Activated T-cell treated with anti-CD3 and anti-CD28 coated beads, Interleukin-2, amount 50 U/mL, for 4 hours (primary cell): ENCODE measurements around the gene LMBRD2. TPM values are rescaled to one million over a fixed set of nuclear protein-coding genes. Genes with fewer than 3 reads are reported as not detected.

Source experiments
- ATAC-seq, 2 donors: fragments of 200-7000 bp; cut with Tn5 transposase; one replicate each; pipeline ENCODE4 v1.10.0; 2021
- DNase-seq: peaks from one replicate; pipeline ENCODE4 v3.0.0-alpha.2; 2020
- H3K27me3 Mint-ChIP-seq: one replicate; pipeline ENCODE4 v1.8.0; 2021; ENCODE audit warnings: low read depth, mixed read lengths
- H3K36me3 Mint-ChIP-seq: one replicate; pipeline ENCODE4 v1.8.0; 2022; ENCODE audit warnings: mixed read lengths; ENCODE audit not compliant: insufficient read depth
- H3K4me1 Mint-ChIP-seq: one replicate; pipeline ENCODE4 v1.8.0; 2021; ENCODE audit warnings: low read depth, mixed read lengths
- H3K4me3 Mint-ChIP-seq: one replicate; pipeline ENCODE4 v1.8.0; 2021; ENCODE audit warnings: mild to moderate bottlenecking, moderate library complexity, mixed read lengths
- H3K9me3 Mint-ChIP-seq: one replicate; pipeline ENCODE4 v1.8.0; 2021; ENCODE audit warnings: mixed read lengths
- total RNA-seq, 3 donors: library from RNA; stranded (reverse); gene quantifications; one replicate each; pipeline ENCODE4 v1.2.1, GENCODE V29; 2021

LMBRD2 gene
- total RNA-seq, 3 donors from 2014 or later = 6.7 to 8.7 (median 6.8) TPM

GRCh38 chr5:36174119-36174518, 22.4 kb upstream of the LMBRD2 start:
- H3K4me3 Mint-ChIP-seq = no peak overlapping the region
- H3K9me3 Mint-ChIP-seq = no peaks in the 10 kb centered on the region
- no peak for ATAC-seq
- peaks cover 4% of the 10 kb centered on the region for H3K4me1 Mint-ChIP-seq
- no peak for DNase-seq
- no peaks in the 10 kb centered on the region for H3K27me3 Mint-ChIP-seq
- H3K36me3 Mint-ChIP-seq = peaks cover 57% of the 10 kb centered on the region

DNA sequence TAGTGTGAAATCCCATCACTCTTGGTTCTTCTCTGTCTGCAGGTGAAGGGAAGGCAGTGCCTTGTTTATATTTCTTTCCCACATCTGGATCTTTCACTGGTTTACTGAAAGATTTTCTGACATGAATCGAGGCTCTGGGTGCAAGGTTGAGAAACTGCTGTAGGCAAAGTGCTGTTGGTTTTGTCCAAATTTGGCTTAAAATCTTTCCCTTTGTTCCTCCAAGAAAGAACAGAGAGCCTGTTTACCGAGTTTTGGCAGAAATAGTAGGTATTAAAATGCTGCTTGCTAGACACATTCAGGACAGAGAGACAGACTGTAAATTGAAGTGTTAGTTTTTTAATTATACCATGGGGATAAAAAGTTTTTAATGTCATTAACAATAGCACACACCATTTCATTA, 21.7 kb upstream of the LMBRD2 start:
- no peak overlapping the region for H3K4me3 Mint-ChIP-seq
- ATAC-seq (no peak), DNase-seq (no peak)
- no peaks in the 10 kb centered on the region for H3K27me3 Mint-ChIP-seq
- no peaks in the 10 kb centered on the region for H3K9me3 Mint-ChIP-seq
- peaks cover 9% of the 10 kb centered on the region for H3K4me1 Mint-ChIP-seq
- peaks cover 56% of the 10 kb centered on the region for H3K36me3 Mint-ChIP-seq

- Mint-ChIP-seq H3K9me3 (no peaks in the 10 kb centered on the region), H3K27me3 (no peaks in the 10 kb centered on the region), H3K36me3 (peaks cover 57% of the 10 kb centered on the region), H3K4me1 (peaks cover 17% of the 10 kb centered on the region), H3K4me3 (no peak overlapping the region)
- ATAC-seq (no peak), DNase-seq (no peak)
Measured at GRCh38 chr5:36172599-36172998, 20.9 kb upstream of the LMBRD2 start.

- Mint-ChIP-seq H3K4me1 (peaks cover 17% of the 10 kb centered on the region), H3K4me3 (no peak overlapping the region), H3K36me3 (peaks cover 64% of the 10 kb centered on the region), H3K27me3 (no peaks in the 10 kb centered on the region), H3K9me3 (no peaks in the 10 kb centered on the region)
- no peak for ATAC-seq
- no peak for DNase-seq
Measured at GRCh38 chr5:36170832-36171424, 19.2 kb upstream of the LMBRD2 start.

GRCh38 chr5:36168737-36169136, 17.1 kb upstream of the LMBRD2 start:
- Mint-ChIP-seq H3K27me3 (no peaks in the 10 kb centered on the region), H3K4me3 (no peak overlapping the region), H3K4me1 (peaks cover 16% of the 10 kb centered on the region), H3K9me3 (no peaks in the 10 kb centered on the region), H3K36me3 (peaks cover 60% of the 10 kb centered on the region)
- DNase-seq (no peak), ATAC-seq (no peak)

DNA sequence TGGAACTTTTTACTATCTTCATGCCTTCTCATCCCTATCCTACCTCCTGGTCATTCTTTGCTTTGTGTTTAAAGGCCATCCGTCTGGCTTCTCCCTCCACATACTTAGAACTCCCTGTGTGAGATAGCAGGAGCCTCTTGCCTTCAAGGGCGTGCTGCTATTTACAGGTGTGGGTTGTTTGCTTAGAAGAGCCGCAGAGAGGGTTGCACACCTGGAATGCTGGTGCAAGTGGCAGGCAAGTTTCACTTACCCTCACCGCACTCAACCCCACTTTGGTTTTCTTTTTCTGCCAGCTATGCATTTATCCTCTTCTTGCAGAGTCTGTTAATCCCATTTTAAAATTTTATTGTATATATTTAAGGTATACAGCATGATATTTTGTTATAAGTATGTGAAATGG, 12.8 kb upstream of the LMBRD2 start:
- Mint-ChIP-seq H3K4me3 (no peak overlapping the region), H3K36me3 (peaks cover 60% of the 10 kb centered on the region), H3K9me3 (no peaks in the 10 kb centered on the region), H3K27me3 (no peaks in the 10 kb centered on the region), H3K4me1 (peaks cover 19% of the 10 kb centered on the region)
- ATAC-seq (no peak), DNase-seq (no peak)

DNA sequence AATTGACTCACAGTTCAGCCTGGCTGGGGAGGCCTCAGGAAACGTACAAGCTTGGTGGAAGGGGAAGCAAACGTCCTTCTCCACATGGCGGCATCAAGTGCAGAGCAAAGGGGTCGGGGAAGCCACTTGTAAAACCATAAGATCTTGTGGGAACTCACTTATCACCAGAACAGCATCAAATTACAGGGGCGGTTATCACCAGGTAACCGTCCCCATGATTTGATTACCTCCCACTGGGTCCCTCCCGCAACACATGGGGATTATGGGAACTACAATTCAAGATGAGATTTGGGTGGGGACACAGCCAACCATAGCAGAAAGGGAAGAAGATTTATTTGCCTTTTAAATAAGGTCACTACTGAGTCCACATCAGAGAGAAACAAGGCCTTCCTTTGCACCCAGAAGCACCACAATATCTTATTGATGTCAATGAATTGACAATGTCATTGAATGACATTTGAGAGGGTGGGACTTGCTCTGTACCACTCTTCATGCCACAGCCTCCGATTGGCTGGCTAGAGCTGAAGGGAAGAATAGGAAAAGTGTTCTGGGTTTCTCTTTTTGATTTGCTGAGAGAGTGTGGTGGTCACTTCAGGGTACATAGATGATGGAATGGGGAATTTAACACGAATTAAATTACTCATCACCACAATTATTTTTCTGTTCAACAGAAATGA, 11.3 kb upstream of the LMBRD2 start:
- Mint-ChIP-seq H3K9me3 (no peaks in the 10 kb centered on the region), H3K4me1 (peaks cover 11% of the 10 kb centered on the region), H3K36me3 (peaks cover 60% of the 10 kb centered on the region), H3K4me3 (no peak overlapping the region), H3K27me3 (no peaks in the 10 kb centered on the region)
- no peak for ATAC-seq
- DNase-seq = no peak

DNA sequence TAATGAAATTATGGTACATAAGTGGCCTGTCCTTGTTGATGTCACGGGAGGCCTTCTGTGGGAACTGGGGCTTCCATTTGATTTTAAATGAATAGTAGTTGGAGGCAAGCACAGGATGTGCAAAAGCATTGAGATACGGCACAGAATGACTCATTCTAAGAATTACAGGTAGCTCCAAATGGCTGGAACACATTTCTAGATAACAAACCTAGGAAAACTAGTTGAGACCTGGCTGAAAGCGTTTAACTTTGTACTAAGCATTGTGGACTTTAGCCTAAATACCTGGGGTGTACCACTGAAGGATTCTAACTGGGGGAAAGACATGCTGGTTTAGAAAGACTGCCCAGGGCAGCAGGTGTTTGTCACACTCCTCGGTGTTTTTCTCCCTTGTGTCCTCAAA, 9.7 kb upstream of the LMBRD2 start:
- Mint-ChIP-seq H3K9me3 (no peaks in the 10 kb centered on the region), H3K4me3 (no peak overlapping the region), H3K27me3 (no peaks in the 10 kb centered on the region), H3K4me1 (peaks cover 14% of the 10 kb centered on the region), H3K36me3 (peaks cover 62% of the 10 kb centered on the region)
- DNase-seq = no peak
- ATAC-seq = no peak

GRCh38 chr5:36160617-36161016, 8.9 kb upstream of the LMBRD2 start:
- Mint-ChIP-seq H3K36me3 (peaks cover 66% of the 10 kb centered on the region), H3K27me3 (no peaks in the 10 kb centered on the region), H3K4me1 (peaks cover 18% of the 10 kb centered on the region), H3K9me3 (no peaks in the 10 kb centered on the region), H3K4me3 (no peak overlapping the region)
- no peak for DNase-seq
- ATAC-seq = no peak

- H3K36me3 Mint-ChIP-seq = peaks cover 61% of the 10 kb centered on the region
- ATAC-seq (no peak), DNase-seq (no peak)
- H3K9me3 Mint-ChIP-seq = no peaks in the 10 kb centered on the region
- no peaks in the 10 kb centered on the region for H3K27me3 Mint-ChIP-seq
- peaks cover 31% of the 10 kb centered on the region for H3K4me1 Mint-ChIP-seq
- H3K4me3 Mint-ChIP-seq = no peak overlapping the region
Measured at GRCh38 chr5:36158144-36158543, 6.5 kb upstream of the LMBRD2 start.

GRCh38 chr5:36156619-36157018, 4.9 kb upstream of the LMBRD2 start:
- no peak for DNase-seq
- H3K4me3 Mint-ChIP-seq = no peak overlapping the region
- peaks cover 37% of the 10 kb centered on the region for H3K4me1 Mint-ChIP-seq
- H3K27me3 Mint-ChIP-seq = no peaks in the 10 kb centered on the region
- ATAC-seq = no peak
- peaks cover 51% of the 10 kb centered on the region for H3K36me3 Mint-ChIP-seq
- no peaks in the 10 kb centered on the region for H3K9me3 Mint-ChIP-seq

DNA sequence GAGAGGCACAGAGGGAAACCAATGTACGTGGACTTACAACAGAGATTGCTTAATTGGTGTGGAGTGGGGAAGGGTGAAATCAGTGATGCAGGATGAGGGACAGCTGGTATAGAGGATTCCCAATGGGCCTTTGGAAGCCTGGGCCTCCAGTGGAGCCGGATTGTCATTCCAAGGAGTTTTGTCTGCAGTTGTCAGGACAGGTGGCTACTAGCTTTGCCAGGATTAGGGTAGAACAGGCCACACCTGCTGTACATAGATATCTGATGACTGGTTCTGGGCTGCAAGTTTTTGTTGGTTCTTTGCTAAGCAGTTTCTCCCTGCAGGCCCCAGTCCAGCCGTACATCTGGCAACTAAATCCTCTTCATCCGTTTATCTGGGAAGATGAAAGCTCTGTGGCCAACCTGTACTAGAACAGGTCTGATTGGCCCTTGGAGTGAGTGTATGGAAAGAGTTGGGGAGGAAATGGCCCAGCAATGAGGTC, 4.5 kb upstream of the LMBRD2 start:
- Mint-ChIP-seq H3K36me3 (peaks cover 46% of the 10 kb centered on the region), H3K4me3 (no peak overlapping the region), H3K9me3 (no peaks in the 10 kb centered on the region), H3K27me3 (no peaks in the 10 kb centered on the region), H3K4me1 (peaks cover 34% of the 10 kb centered on the region)
- no peak for ATAC-seq
- no peak for DNase-seq

DNA sequence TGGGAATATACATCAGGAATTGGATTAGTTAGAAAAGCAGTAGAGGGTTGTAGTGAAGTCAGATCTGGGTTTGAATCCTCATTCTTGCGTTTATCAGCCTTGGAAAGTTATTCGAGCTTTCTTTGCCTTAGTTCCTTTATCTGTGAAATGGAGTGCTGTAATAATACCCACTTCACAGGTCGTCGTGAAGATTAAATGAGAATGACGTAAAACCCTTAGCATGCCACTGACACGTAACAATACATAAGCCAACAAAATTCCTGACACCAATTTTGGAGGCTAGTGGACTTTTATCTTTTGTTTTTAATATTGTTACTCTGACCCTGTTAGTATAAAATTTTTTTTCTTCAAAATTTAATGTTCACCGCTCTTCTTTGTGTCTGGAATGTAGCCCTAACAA, 3.6 kb upstream of the LMBRD2 start:
- DNase-seq (no peak), ATAC-seq (no peak)
- Mint-ChIP-seq H3K36me3 (peaks cover 46% of the 10 kb centered on the region), H3K27me3 (no peaks in the 10 kb centered on the region), H3K4me3 (no peak overlapping the region), H3K4me1 (peaks cover 40% of the 10 kb centered on the region), H3K9me3 (no peaks in the 10 kb centered on the region)

- no peaks in the 10 kb centered on the region for H3K27me3 Mint-ChIP-seq
- peak overlapping the region; percentile 27 for H3K4me3 Mint-ChIP-seq
- DNase-seq (no peak), ATAC-seq (no peak)
- peaks cover 37% of the 10 kb centered on the region for H3K36me3 Mint-ChIP-seq
- H3K4me1 Mint-ChIP-seq = peaks cover 49% of the 10 kb centered on the region
- H3K9me3 Mint-ChIP-seq = no peaks in the 10 kb centered on the region
Measured at GRCh38 chr5:36153726-36154125, 2.0 kb upstream of the LMBRD2 start.

DNA sequence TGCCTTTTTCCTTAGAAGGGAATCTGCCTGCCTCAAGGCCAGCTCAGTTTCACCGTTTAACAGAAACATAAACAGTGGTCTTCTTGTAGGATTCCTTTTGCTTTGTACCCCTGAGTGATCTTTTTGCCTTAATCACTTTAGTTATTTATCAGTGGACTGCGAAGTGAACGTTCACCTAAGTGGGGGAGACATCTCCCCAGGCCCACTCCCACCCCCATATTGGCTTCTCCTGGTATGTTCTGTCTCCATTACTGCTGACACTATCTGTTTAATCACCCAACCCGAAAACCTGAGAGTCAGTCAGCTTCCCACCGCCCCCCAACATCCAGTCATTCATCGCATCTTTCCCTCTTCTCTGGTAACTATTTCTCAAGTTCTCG, 1.6 kb upstream of the LMBRD2 start:
- ATAC-seq (no peak), DNase-seq (no peak)
- Mint-ChIP-seq H3K36me3 (peaks cover 33% of the 10 kb centered on the region), H3K4me3 (peak overlapping the region; percentile 27), H3K27me3 (no peaks in the 10 kb centered on the region), H3K9me3 (no peaks in the 10 kb centered on the region), H3K4me1 (peaks cover 50% of the 10 kb centered on the region)
